HepG2 (cell line): Measurements from ENCODE around the gene SYMPK. TPM values are rescaled to one million over a fixed set of nuclear protein-coding genes. Genes with fewer than 3 reads are reported as not detected.

ENCODE experiments used
- EHMT2 ChIP-seq: fragments of 200-600 bp; sonication (generic); IDR thresholded peaks from 2 replicates; pipeline ENCODE4 v1.7.0; 2017; ENCODE audit warnings: antibody characterized with exemption, low read depth, low read length, borderline replicate concordance
- FOXA1 ChIP-seq, 2 experiments: fragments of 450-650 bp in 1 of 2; sonication (generic) in 1 of 2; formaldehyde crosslinking in 1 of 2; IDR thresholded peaks; 2 replicates each; pipeline versions ENCODE4 v1.4.0 to v1.6.1; 2016 to 2020; ENCODE audit warnings: missing genetic modification reagents in 1 of 2
- FOXA3 ChIP-seq: IDR thresholded peaks from 2 replicates; pipeline ENCODE4 v1.6.1; 2016; ENCODE audit warnings: missing genetic modification reagents, missing compliant biosample characterization
- FOXC1 ChIP-seq: sonication (generic); formaldehyde crosslinking; IDR thresholded peaks from 2 replicates; pipeline ENCODE4 v1.8.0; 2022; ENCODE audit warnings: mild to moderate bottlenecking, missing genetic modification reagents, borderline replicate concordance
- GZF1 ChIP-seq: sonication (generic); formaldehyde crosslinking; IDR thresholded peaks from 2 replicates; pipeline ENCODE4 v1.5.1; 2020; ENCODE audit warnings: mild to moderate bottlenecking, missing genetic modification reagents
- MXD4 ChIP-seq: IDR thresholded peaks from 2 replicates; pipeline ENCODE4 v1.6.1; 2016; ENCODE audit warnings: mild to moderate bottlenecking, missing biosample characterization, missing genetic modification reagents
- MXI1 ChIP-seq: IDR thresholded peaks from 3 replicates; pipeline ENCODE4 v1.6.1; 2012; ENCODE audit warnings: low read depth, low read length, inconsistent platforms, borderline replicate concordance
- NAIF1 ChIP-seq: sonication (generic); formaldehyde crosslinking; IDR thresholded peaks from 2 replicates; pipeline ENCODE4 v1.5.0; 2020; ENCODE audit warnings: mild to moderate bottlenecking, missing genetic modification reagents, borderline replicate concordance
- NFATC3 ChIP-seq: sonication (generic); formaldehyde crosslinking; IDR thresholded peaks from 2 replicates; pipeline ENCODE4 v1.5.1; 2020; ENCODE audit warnings: mild to moderate bottlenecking, missing genetic modification reagents
- ZMYM2 ChIP-seq: sonication (generic); formaldehyde crosslinking; IDR thresholded peaks from 2 replicates; pipeline ENCODE4 v1.8.0; 2022; ENCODE audit warnings: mild to moderate bottlenecking, missing genetic modification reagents
- ZNF260 ChIP-seq: sonication (generic); formaldehyde crosslinking; IDR thresholded peaks from 2 replicates; pipeline ENCODE4 v1.4.0; 2020; ENCODE audit warnings: missing genetic modification reagents, low read depth, mild to moderate bottlenecking, borderline replicate concordance
- ZNF678 ChIP-seq: sonication (generic); formaldehyde crosslinking; IDR thresholded peaks from 2 replicates; pipeline ENCODE4 v1.4.0; 2020; ENCODE audit warnings: mild to moderate bottlenecking, missing genetic modification reagents
- polyA plus RNA-seq, 8 experiments: library from polyadenylated mRNA; depleted of rRNA in 3 of 8; stranded (reverse) in 7 of 8; unstranded in 1 of 8; fragments of >200 nt; fragmentation: Illumina TruSeq in 4 of 8; extraction: Trizol in 4 of 8; gene quantifications; 2 replicates each; pipeline versions ENCODE4 v1.2.1 to v1.2.3, GENCODE V29; 2011 to 2016; ENCODE audit warnings: low read depth in 4 of 8, missing spikeins in 1 of 8, mixed read lengths in 1 of 8; ENCODE audit not compliant: insufficient read depth in 1 of 8
- total RNA-seq, 5 experiments: library from RNA; depleted of rRNA; stranded (reverse); fragments of >200 nt; fragmentation: Illumina TruSeq; extraction: Trizol; gene quantifications; 2 replicates each; pipeline ENCODE4 v1.2.3, GENCODE V29; 2016; ENCODE audit warnings: low read depth in 1 of 5
- TF ChIP-seq, protein P1 (sequence below): sonication (generic); formaldehyde crosslinking; IDR thresholded peaks from 2 replicates; pipeline ENCODE4 v1.4.0; 2020; ENCODE audit warnings: missing genetic modification reagents; ENCODE audit errors: not compliant biosample characterization
- TF ChIP-seq, protein P2 (sequence below): sonication (generic); formaldehyde crosslinking; IDR thresholded peaks from 2 replicates; pipeline ENCODE4 v1.5.0; 2020; ENCODE audit warnings: mild to moderate bottlenecking, low read depth, missing genetic modification reagents, borderline replicate concordance
- TF ChIP-seq, protein P3 (sequence below): IDR thresholded peaks from 2 replicates; pipeline ENCODE4 v1.6.1; 2016; ENCODE audit warnings: missing genetic modification reagents, missing compliant biosample characterization
- TF ChIP-seq, protein P4 (sequence below): sonication (generic); formaldehyde crosslinking; IDR thresholded peaks from 2 replicates; pipeline ENCODE4 v1.9.0; 2021; ENCODE audit warnings: missing genetic modification reagents, borderline replicate concordance
- TF ChIP-seq, protein P5 (sequence below): sonication (generic); formaldehyde crosslinking; IDR thresholded peaks from 2 replicates; pipeline ENCODE4 v1.8.1; 2023; ENCODE audit warnings: mild to moderate bottlenecking, inconsistent platforms, moderate library complexity, missing genetic modification reagents, borderline replicate concordance
- TF ChIP-seq, protein P6 (sequence below): fragments of 450-650 bp; IDR thresholded peaks from 2 replicates; pipeline ENCODE4 v1.6.1; 2016
- TF ChIP-seq, protein P7 (sequence below): sonication (generic); formaldehyde crosslinking; IDR thresholded peaks from 2 replicates; pipeline ENCODE4 v1.4.0; 2020; ENCODE audit warnings: missing genetic modification reagents
- TF ChIP-seq, protein P8 (sequence below): IDR thresholded peaks from 2 replicates; pipeline ENCODE4 v1.6.1; 2016; ENCODE audit warnings: low read depth, borderline replicate concordance

The SYMPK gene
- total and polyA plus RNA-seq, 2 of the 13 experiments (the other 11 are each of a cell fraction or from before 2014, with no cell fraction given) = 21.9 to 55.7 TPM

DNA sequence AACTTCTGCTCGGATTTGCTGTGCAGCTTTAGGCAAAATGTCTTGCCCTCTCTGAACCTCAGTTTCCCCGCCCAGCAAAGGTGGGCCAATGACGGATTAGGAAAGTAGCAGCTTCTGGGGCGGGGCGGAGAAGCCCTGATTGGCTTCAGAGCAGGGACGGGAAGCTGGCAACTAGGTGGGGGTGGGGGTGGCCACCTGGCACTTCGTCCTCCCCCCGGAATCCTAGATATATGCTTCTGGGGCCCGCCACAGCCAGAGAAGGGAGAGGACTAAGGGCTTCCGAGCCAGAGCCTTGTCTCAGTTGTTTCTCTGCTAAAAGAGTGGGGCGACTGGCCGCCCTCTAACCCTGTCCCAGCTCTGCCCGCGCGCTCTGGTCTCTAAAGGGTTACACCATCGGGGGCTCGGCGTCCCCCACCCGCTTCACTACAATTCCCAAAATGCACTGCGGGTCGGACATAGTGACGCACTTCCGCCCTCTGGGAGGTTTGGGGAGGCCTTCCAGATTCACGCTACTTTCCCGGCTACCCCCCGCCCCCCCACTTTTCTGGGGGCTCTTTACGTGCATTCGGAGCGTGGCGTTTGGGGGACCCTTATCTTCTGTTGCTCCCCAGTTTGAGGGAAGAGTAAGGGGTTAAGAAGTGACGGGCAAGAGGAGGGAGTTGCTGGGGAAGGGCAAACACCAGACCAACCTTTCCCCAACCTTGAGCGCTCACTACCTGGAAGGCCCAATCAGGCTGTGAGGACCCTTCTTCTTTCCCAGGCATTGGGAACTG lies 23.7 kb upstream of the SYMPK start (continued):
- TF ChIP-seq, protein P1, sequence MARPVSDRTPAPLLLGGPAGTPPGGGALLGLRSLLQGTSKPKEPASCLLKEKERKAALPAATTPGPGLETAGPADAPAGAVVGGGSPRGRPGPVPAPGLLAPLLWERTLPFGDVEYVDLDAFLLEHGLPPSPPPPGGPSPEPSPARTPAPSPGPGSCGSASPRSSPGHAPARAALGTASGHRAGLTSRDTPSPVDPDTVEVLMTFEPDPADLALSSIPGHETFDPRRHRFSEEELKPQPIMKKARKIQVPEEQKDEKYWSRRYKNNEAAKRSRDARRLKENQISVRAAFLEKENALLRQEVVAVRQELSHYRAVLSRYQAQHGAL = peak; percentile 16
- TF ChIP-seq FOXA3 (peak; percentile 37; the same call in 1 of the 2 replicates), NFATC3 (CRISPR knock-in tag) (no peak), ZNF678 (CRISPR knock-in tag) (0 out of 2 replicates have a peak, but pooled peaks have one; percentile 76), FOXC1 (CRISPR knock-in tag) (peak; percentile 44; the same call in 1 of the 2 replicates), ZNF260 (CRISPR knock-in tag) (no peak), MXD4 (CRISPR knock-in tag) (no peak), FOXA1 (IDR thresholded peaks at IDR 0.05) (no peak), FOXA1 (CRISPR knock-in tag; IDR thresholded peaks at IDR 0.05) (no peak), EHMT2 (no peak), GZF1 (CRISPR knock-in tag) (no peak), NAIF1 (CRISPR knock-in tag) (no peak; the same call in 1 of the 2 replicates), ZMYM2 (CRISPR knock-in tag) (no peak), MXI1 (peak; percentile 39; the same call in 1 of the 3 replicates)
- TF ChIP-seq, protein P2, sequence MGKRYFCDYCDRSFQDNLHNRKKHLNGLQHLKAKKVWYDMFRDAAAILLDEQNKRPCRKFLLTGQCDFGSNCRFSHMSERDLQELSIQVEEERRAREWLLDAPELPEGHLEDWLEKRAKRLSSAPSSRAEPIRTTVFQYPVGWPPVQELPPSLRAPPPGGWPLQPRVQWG (CRISPR knock-in tag) = no peak
- TF ChIP-seq, protein P3, sequence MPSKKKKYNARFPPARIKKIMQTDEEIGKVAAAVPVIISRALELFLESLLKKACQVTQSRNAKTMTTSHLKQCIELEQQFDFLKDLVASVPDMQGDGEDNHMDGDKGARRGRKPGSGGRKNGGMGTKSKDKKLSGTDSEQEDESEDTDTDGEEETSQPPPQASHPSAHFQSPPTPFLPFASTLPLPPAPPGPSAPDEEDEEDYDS = peak; percentile 61; the same call in 1 of the 2 replicates
- TF ChIP-seq, protein P4, sequence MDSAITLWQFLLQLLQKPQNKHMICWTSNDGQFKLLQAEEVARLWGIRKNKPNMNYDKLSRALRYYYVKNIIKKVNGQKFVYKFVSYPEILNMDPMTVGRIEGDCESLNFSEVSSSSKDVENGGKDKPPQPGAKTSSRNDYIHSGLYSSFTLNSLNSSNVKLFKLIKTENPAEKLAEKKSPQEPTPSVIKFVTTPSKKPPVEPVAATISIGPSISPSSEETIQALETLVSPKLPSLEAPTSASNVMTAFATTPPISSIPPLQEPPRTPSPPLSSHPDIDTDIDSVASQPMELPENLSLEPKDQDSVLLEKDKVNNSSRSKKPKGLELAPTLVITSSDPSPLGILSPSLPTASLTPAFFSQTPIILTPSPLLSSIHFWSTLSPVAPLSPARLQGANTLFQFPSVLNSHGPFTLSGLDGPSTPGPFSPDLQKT (CRISPR knock-in tag) = 0 out of 2 replicates have a peak, but pooled peaks have one; percentile 41
- TF ChIP-seq, protein P5, sequence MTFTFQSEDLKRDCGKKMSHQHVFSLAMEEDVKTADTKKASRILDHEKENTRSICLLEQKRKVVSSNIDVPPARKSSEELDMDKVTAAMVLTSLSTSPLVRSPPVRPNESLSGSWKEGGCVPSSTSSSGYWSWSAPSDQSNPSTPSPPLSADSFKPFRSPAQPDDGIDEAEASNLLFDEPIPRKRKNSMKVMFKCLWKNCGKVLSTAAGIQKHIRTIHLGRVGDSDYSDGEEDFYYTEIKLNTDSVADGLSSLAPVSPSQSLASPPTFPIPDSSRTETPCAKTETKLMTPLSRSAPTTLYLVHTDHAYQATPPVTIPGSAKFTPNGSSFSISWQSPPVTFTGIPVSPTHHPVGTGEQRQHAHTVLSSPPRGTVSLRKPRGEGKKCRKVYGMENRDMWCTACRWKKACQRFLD = 0 out of 2 replicates have a peak, but pooled peaks have one; percentile 49
- TF ChIP-seq, protein P6, sequence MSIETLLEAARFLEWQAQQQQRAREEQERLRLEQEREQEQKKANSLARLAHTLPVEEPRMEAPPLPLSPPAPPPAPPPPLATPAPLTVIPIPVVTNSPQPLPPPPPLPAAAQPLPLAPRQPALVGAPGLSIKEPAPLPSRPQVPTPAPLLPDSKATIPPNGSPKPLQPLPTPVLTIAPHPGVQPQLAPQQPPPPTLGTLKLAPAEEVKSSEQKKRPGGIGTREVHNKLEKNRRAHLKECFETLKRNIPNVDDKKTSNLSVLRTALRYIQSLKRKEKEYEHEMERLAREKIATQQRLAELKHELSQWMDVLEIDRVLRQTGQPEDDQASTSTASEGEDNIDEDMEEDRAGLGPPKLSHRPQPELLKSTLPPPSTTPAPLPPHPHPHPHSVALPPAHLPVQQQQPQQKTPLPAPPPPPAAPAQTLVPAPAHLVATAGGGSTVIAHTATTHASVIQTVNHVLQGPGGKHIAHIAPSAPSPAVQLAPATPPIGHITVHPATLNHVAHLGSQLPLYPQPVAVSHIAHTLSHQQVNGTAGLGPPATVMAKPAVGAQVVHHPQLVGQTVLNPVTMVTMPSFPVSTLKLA = no peak
- TF ChIP-seq, protein P7, sequence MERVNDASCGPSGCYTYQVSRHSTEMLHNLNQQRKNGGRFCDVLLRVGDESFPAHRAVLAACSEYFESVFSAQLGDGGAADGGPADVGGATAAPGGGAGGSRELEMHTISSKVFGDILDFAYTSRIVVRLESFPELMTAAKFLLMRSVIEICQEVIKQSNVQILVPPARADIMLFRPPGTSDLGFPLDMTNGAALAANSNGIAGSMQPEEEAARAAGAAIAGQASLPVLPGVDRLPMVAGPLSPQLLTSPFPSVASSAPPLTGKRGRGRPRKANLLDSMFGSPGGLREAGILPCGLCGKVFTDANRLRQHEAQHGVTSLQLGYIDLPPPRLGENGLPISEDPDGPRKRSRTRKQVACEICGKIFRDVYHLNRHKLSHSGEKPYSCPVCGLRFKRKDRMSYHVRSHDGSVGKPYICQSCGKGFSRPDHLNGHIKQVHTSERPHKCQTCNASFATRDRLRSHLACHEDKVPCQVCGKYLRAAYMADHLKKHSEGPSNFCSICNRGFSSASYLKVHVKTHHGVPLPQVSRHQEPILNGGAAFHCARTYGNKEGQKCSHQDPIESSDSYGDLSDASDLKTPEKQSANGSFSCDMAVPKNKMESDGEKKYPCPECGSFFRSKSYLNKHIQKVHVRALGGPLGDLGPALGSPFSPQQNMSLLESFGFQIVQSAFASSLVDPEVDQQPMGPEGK (CRISPR knock-in tag) = peak; percentile 98
- TF ChIP-seq, protein P8, sequence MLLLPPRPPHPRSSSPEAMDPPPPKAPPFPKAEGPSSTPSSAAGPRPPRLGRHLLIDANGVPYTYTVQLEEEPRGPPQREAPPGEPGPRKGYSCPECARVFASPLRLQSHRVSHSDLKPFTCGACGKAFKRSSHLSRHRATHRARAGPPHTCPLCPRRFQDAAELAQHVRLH (CRISPR knock-in tag) = no peak; the same call in 1 of the 2 replicates
